Transverse colon (tissue), 4 donors: ENCODE results near the gene PPME1.

ENCODE experiments used
- EP300 ChIP-seq: sonication (generic); formaldehyde crosslinking; IDR thresholded peaks from one replicate; pipeline ENCODE4 v1.6.1; 2017; ENCODE audit warnings: antibody characterized with exemption, low read depth
- POLR2A ChIP-seq: fragments of 450-650 bp; IDR thresholded peaks from one replicate; pipeline ENCODE4 v1.6.1; 2016; ENCODE audit warnings: antibody characterized with exemption, mild to moderate bottlenecking, moderate library complexity
- POLR2AphosphoS5 ChIP-seq, 3 donors: sonication (generic); formaldehyde crosslinking; IDR thresholded peaks; one replicate each; pipeline ENCODE4 v1.6.1; 2016; ENCODE audit warnings: antibody characterized with exemption in 3 of 3
- TF ChIP-seq, protein P1 (sequence below), 5 experiments: fragments of 200-600 bp in 3 of 5; fragments of 450-650 bp in 2 of 5; sonication (generic) in 3 of 5; IDR thresholded peaks; 1 replicate in 2 of 5; 2 replicates in 3 of 5; pipeline ENCODE4 v1.5.1; 2016 to 2017; ENCODE audit warnings: antibody characterized with exemption in 5 of 5, inconsistent platforms in 3 of 5, mild to moderate bottlenecking in 2 of 5, moderate library complexity in 1 of 5

DNA sequence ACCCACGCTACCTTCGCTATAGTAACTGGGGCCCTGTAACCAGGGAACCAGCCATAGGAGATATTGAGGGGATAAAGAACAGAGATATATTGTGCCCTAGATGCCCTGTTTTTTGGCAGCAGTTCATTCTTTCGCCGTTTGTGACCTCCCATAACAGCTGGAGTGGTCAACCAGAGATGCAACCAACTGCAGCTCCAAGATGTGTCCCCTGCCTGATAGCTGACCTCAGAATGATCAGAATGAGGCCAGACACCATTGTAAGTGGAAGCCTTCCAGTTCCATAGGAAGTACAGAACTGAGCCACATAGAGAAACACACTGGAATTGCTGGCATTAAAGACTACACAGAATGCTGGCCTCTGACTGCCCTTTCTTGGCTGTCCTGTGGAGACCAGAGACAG is 101.2 kb downstream of the PPME1 start:
- TF ChIP-seq, protein P1, sequence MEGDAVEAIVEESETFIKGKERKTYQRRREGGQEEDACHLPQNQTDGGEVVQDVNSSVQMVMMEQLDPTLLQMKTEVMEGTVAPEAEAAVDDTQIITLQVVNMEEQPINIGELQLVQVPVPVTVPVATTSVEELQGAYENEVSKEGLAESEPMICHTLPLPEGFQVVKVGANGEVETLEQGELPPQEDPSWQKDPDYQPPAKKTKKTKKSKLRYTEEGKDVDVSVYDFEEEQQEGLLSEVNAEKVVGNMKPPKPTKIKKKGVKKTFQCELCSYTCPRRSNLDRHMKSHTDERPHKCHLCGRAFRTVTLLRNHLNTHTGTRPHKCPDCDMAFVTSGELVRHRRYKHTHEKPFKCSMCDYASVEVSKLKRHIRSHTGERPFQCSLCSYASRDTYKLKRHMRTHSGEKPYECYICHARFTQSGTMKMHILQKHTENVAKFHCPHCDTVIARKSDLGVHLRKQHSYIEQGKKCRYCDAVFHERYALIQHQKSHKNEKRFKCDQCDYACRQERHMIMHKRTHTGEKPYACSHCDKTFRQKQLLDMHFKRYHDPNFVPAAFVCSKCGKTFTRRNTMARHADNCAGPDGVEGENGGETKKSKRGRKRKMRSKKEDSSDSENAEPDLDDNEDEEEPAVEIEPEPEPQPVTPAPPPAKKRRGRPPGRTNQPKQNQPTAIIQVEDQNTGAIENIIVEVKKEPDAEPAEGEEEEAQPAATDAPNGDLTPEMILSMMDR (IDR thresholded peaks at IDR 0.05): no peak
- TF ChIP-seq POLR2AphosphoS5 (IDR thresholded peaks at IDR 0.05): no peak
- no peak for TF ChIP-seq POLR2A
- TF ChIP-seq EP300: no peak
